ENCODE measurements around the gene ATP2C2.

The ATP2C2 gene

DNA sequence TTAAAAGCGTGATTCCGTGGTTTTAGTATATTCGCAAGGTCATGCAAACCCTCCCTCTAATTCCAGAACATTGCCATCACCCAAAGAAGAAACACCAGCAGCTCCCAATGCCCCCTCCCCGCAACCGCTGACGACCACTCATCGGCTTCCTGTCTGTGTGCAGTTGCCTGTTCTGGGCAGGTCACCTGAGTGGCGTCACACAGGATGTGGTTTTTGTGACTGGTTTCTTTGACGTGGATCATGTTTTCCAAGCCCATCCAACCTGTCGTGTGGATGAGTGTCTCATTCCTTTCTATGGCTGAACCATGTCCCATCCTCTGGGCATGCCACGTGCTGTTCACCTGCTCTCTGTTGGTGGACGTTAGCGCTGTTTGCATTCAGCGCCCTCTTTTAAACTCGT, 8.2 kb upstream of the ATP2C2 start:
- H3K27me3 ChIP-seq (ENCODE audit: control insufficient read depth in 1 of 2, insufficient read depth in 1 of 2, low read length in 2 of 2), result peaks cover 37 to 55% of the 10 kb centered on the region in 2 experiments
- no peak overlapping the region for H2BK12ac ChIP-seq (ENCODE audit: low read length in 2 of 2)
- H4K91ac ChIP-seq (ENCODE audit: low read length), result no peak overlapping the region
- no peak overlapping the region for H2BK15ac ChIP-seq (ENCODE audit: low read depth, poor library complexity, severe bottlenecking)
- H3K4me2 ChIP-seq (ENCODE audit: low read length, poor library complexity, severe bottlenecking), result no peak overlapping the region
- no peak for DNase-seq
- H2BK5ac ChIP-seq (ENCODE audit: low read depth, low read length, poor library complexity, severe bottlenecking), result no peak overlapping the region
- no peak overlapping the region for H2BK120ac ChIP-seq (ENCODE audit: low read depth, low read length)
- H3K4me1 ChIP-seq (ENCODE audit: control insufficient read depth, insufficient read depth, low read depth, low read length), result peaks cover 9% of the 10 kb centered on the region
- H2AK5ac ChIP-seq (ENCODE audit: low read length, severe bottlenecking), result no peak overlapping the region
- H3K4ac ChIP-seq (ENCODE audit: low read depth in 1 of 2, low read length in 2 of 2), result no peak overlapping the region
- no peaks in the 10 kb centered on the region for H3K36me3 ChIP-seq (ENCODE audit: control insufficient read depth in 1 of 2, insufficient read depth in 2 of 2, low read depth in 1 of 2, low read length in 2 of 2)
- 81% methylated on average over 15 of the region's 15 CpGs for WGBS
- H3K14ac ChIP-seq (ENCODE audit: low read length in 2 of 2), result no peak overlapping the region
- H3K9me3 ChIP-seq (ENCODE audit: control insufficient read depth, low read length), result no peaks in the 10 kb centered on the region
- no peak overlapping the region for H3K4me3 ChIP-seq (ENCODE audit: insufficient read depth in 1 of 2, low read depth in 1 of 2, low read length in 2 of 2)
- no peak overlapping the region for H3K27ac ChIP-seq (ENCODE audit: low read length, poor library complexity, severe bottlenecking)
- no peak overlapping the region for H2AFZ ChIP-seq (ENCODE audit: low read depth, low read length)
- H3K23ac ChIP-seq (ENCODE audit: low read length in 2 of 2), result peak overlapping the region in 1 of 2 experiments; percentile 11
- H3K18ac ChIP-seq (ENCODE audit: low read depth in 1 of 2, low read length in 2 of 2), result no peak overlapping the region
- no peak overlapping the region for H4K8ac ChIP-seq (ENCODE audit: low read length)
- H3K9ac ChIP-seq (ENCODE audit: low read length), result no peak overlapping the region
- H3K79me1 ChIP-seq (replicated peaks; ENCODE audit: low read length, poor library complexity, severe bottlenecking), result no peaks in the 10 kb centered on the region

DNA sequence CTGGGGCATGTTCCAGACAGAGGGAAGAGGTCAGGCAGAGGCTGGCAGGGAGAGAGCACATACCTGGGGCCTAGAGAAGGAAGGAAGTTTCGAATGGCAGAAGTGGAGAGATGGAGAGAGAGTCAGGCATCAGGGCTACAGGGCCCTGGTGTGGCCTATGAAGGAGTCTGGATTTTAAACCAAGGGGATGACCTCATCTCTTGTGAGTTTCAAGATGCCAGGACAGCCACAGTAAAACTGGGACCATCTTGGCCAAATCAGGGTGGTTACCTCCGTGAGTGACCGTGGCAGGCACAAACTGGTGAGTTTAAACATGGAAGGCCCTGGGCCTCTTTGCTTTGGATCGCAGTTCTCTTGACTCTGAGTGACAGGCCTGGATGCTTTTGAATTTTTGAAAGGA, 7.6 kb upstream of the ATP2C2 start:
- Histone ChIP-seq H3K27ac (ENCODE audit: low read length, poor library complexity, severe bottlenecking) (no peak overlapping the region), H3K79me1 (replicated peaks; ENCODE audit: low read length, poor library complexity, severe bottlenecking) (no peaks in the 10 kb centered on the region), H3K9me3 (ENCODE audit: control insufficient read depth, low read length) (no peaks in the 10 kb centered on the region), H3K23ac (ENCODE audit: low read length in 2 of 2) (no peak overlapping the region), H3K36me3 (ENCODE audit: control insufficient read depth in 1 of 2, insufficient read depth in 2 of 2, low read depth in 1 of 2, low read length in 2 of 2) (no peaks in the 10 kb centered on the region), H2BK120ac (ENCODE audit: low read depth, low read length) (no peak overlapping the region), H2BK15ac (ENCODE audit: low read depth, poor library complexity, severe bottlenecking) (no peak overlapping the region), H2AK5ac (ENCODE audit: low read length, severe bottlenecking) (no peak overlapping the region), H3K4me1 (ENCODE audit: control insufficient read depth, insufficient read depth, low read depth, low read length) (peaks cover 9% of the 10 kb centered on the region), H3K4me2 (ENCODE audit: low read length, poor library complexity, severe bottlenecking) (no peak overlapping the region), H4K91ac (ENCODE audit: low read length) (no peak overlapping the region), H3K18ac (ENCODE audit: low read depth in 1 of 2, low read length in 2 of 2) (no peak overlapping the region), H3K4me3 (ENCODE audit: insufficient read depth in 1 of 2, low read depth in 1 of 2, low read length in 2 of 2) (no peak overlapping the region), H4K8ac (ENCODE audit: low read length) (no peak overlapping the region), H2AFZ (ENCODE audit: low read depth, low read length) (no peak overlapping the region), H3K14ac (ENCODE audit: low read length in 2 of 2) (no peak overlapping the region), H2BK5ac (ENCODE audit: low read depth, low read length, poor library complexity, severe bottlenecking) (no peak overlapping the region), H3K27me3 (ENCODE audit: control insufficient read depth in 1 of 2, insufficient read depth in 1 of 2, low read length in 2 of 2) (peaks cover 38 to 58% of the 10 kb centered on the region in 2 experiments), H3K9ac (ENCODE audit: low read length) (no peak overlapping the region), H3K4ac (ENCODE audit: low read depth in 1 of 2, low read length in 2 of 2) (no peak overlapping the region), H2BK12ac (ENCODE audit: low read length in 2 of 2) (no peak overlapping the region)
- no peak for DNase-seq
- 80% methylated on average over 4 of the region's 4 CpGs for WGBS

DNA sequence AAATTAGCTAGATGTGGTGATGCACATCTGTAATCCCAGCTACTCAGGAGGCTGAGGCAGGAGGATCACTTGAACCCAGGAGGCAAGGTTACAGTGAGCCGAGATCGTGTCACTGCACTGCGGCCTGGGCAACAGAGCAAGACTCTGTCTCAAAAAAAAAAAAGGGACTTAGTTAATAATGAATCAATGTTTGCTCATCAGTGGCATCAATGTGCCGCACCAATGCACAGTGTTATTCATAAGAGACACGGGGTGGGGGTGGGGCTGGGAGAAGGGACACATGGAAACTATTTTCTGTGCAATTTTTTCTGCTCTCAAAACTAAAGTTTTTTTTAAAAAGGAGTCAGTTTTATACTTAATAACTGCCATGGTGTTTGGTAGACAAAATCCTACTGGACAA, 6.8 kb upstream of the ATP2C2 start:
- no peaks in the 10 kb centered on the region for H3K9me3 ChIP-seq (ENCODE audit: control insufficient read depth, low read length)
- H3K27me3 ChIP-seq (ENCODE audit: control insufficient read depth in 1 of 2, insufficient read depth in 1 of 2, low read length in 2 of 2), result peaks cover 43 to 66% of the 10 kb centered on the region in 2 experiments
- 91% methylated on average over 5 of the region's 5 CpGs for WGBS
- no peak overlapping the region for H2BK5ac ChIP-seq (ENCODE audit: low read depth, low read length, poor library complexity, severe bottlenecking)
- DNase-seq, result no peak
- no peak overlapping the region for H2AK5ac ChIP-seq (ENCODE audit: low read length, severe bottlenecking)
- no peak overlapping the region for H2AFZ ChIP-seq (ENCODE audit: low read depth, low read length)
- H4K8ac ChIP-seq (ENCODE audit: low read length), result no peak overlapping the region
- H4K91ac ChIP-seq (ENCODE audit: low read length), result no peak overlapping the region
- H3K36me3 ChIP-seq (ENCODE audit: control insufficient read depth in 1 of 2, insufficient read depth in 2 of 2, low read depth in 1 of 2, low read length in 2 of 2), result no peaks in the 10 kb centered on the region
- H3K4ac ChIP-seq (ENCODE audit: low read depth in 1 of 2, low read length in 2 of 2), result no peak overlapping the region
- no peak overlapping the region for H3K27ac ChIP-seq (ENCODE audit: low read length, poor library complexity, severe bottlenecking)
- H3K9ac ChIP-seq (ENCODE audit: low read length), result no peak overlapping the region
- no peak overlapping the region for H2BK12ac ChIP-seq (ENCODE audit: low read length in 2 of 2)
- no peak overlapping the region for H2BK120ac ChIP-seq (ENCODE audit: low read depth, low read length)
- H3K4me1 ChIP-seq (ENCODE audit: control insufficient read depth, insufficient read depth, low read depth, low read length), result peaks cover 9% of the 10 kb centered on the region
- H3K18ac ChIP-seq (ENCODE audit: low read depth in 1 of 2, low read length in 2 of 2), result no peak overlapping the region
- H3K14ac ChIP-seq (ENCODE audit: low read length in 2 of 2), result no peak overlapping the region
- H3K23ac ChIP-seq (ENCODE audit: low read length in 2 of 2), result no peak overlapping the region
- H3K4me3 ChIP-seq (ENCODE audit: insufficient read depth in 1 of 2, low read depth in 1 of 2, low read length in 2 of 2), result no peak overlapping the region
- H3K79me1 ChIP-seq (replicated peaks; ENCODE audit: low read length, poor library complexity, severe bottlenecking), result no peaks in the 10 kb centered on the region
- H3K4me2 ChIP-seq (ENCODE audit: low read length, poor library complexity, severe bottlenecking), result no peak overlapping the region
- no peak overlapping the region for H2BK15ac ChIP-seq (ENCODE audit: low read depth, poor library complexity, severe bottlenecking)

DNA sequence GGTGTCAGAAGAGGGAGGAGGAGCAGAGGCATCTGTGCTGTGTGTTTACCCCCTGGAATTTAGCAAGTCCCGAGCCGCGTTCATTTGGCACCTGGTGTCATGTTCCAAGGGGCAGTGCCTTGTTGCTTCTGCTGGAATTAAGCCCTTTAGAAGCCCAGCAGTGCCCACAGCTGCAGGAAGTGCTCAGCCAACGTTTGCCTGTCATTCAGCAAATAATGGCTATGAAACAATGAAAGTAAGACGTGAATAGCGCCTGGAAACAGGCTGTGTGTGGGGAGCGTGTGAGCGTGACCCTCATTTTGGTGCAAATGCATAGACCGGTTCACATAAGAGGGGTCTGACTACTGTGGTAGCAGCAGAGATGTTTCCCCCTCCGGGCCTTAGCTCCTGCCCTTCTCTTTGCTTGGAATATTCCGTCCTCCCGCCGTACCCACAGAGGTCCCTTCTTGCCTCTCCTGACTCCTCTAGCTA, 5.8 kb upstream of the ATP2C2 start:
- Histone ChIP-seq H2BK120ac (ENCODE audit: low read depth, low read length) (no peak overlapping the region), H2BK12ac (ENCODE audit: low read length in 2 of 2) (no peak overlapping the region), H3K27me3 (ENCODE audit: control insufficient read depth in 1 of 2, insufficient read depth in 1 of 2, low read length in 2 of 2) (peaks cover 47 to 66% of the 10 kb centered on the region in 2 experiments), H3K4ac (ENCODE audit: low read depth in 1 of 2, low read length in 2 of 2) (no peak overlapping the region), H3K36me3 (ENCODE audit: control insufficient read depth in 1 of 2, insufficient read depth in 2 of 2, low read depth in 1 of 2, low read length in 2 of 2) (no peaks in the 10 kb centered on the region), H3K4me1 (ENCODE audit: control insufficient read depth, insufficient read depth, low read depth, low read length) (peaks cover 9% of the 10 kb centered on the region), H3K4me3 (ENCODE audit: insufficient read depth in 1 of 2, low read depth in 1 of 2, low read length in 2 of 2) (no peak overlapping the region), H3K27ac (ENCODE audit: low read length, poor library complexity, severe bottlenecking) (no peak overlapping the region), H4K91ac (ENCODE audit: low read length) (no peak overlapping the region), H2BK5ac (ENCODE audit: low read depth, low read length, poor library complexity, severe bottlenecking) (no peak overlapping the region), H2BK15ac (ENCODE audit: low read depth, poor library complexity, severe bottlenecking) (no peak overlapping the region), H2AK5ac (ENCODE audit: low read length, severe bottlenecking) (no peak overlapping the region), H3K4me2 (ENCODE audit: low read length, poor library complexity, severe bottlenecking) (no peak overlapping the region), H3K79me1 (replicated peaks; ENCODE audit: low read length, poor library complexity, severe bottlenecking) (no peaks in the 10 kb centered on the region), H3K9me3 (ENCODE audit: control insufficient read depth, low read length) (no peaks in the 10 kb centered on the region), H3K14ac (ENCODE audit: low read length in 2 of 2) (no peak overlapping the region), H3K18ac (ENCODE audit: low read depth in 1 of 2, low read length in 2 of 2) (no peak overlapping the region), H3K23ac (ENCODE audit: low read length in 2 of 2) (no peak overlapping the region), H2AFZ (ENCODE audit: low read depth, low read length) (no peak overlapping the region), H4K8ac (ENCODE audit: low read length) (no peak overlapping the region), H3K9ac (ENCODE audit: low read length) (no peak overlapping the region)
- WGBS, result 62% methylated on average over 12 of the region's 13 CpGs
- no peak for DNase-seq
